Measurements from ENCODE around the gene ELK3.

ELK3 gene

DNA sequence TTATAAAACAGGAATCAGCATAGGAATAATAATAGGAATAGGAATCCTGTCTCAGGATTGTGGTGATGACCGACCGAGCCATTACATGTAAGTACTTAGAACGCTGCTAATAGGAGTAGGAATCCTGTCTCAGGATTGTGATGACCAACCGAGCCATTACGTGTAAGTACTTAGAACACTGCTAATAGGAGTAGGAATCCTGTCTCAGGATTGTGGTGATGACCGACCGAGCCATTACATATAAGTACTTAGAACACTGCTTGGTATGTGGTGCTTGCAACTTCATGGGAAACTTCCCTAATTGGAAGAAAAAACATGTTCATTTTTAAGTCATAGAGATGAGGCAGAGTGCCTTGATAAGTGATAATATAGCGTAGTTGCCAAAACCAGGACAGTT lies 30.0 kb downstream of the ELK3 start:
- no peaks in the 10 kb centered on the region for H3K4me1 ChIP-seq (ENCODE audit: insufficient read depth, low read length, poor library complexity, severe bottlenecking)
- no peaks in the 10 kb centered on the region for H3K9me2 ChIP-seq (replicated peaks; ENCODE audit: low read depth, low read length)
- TF ChIP-seq, protein P1, sequence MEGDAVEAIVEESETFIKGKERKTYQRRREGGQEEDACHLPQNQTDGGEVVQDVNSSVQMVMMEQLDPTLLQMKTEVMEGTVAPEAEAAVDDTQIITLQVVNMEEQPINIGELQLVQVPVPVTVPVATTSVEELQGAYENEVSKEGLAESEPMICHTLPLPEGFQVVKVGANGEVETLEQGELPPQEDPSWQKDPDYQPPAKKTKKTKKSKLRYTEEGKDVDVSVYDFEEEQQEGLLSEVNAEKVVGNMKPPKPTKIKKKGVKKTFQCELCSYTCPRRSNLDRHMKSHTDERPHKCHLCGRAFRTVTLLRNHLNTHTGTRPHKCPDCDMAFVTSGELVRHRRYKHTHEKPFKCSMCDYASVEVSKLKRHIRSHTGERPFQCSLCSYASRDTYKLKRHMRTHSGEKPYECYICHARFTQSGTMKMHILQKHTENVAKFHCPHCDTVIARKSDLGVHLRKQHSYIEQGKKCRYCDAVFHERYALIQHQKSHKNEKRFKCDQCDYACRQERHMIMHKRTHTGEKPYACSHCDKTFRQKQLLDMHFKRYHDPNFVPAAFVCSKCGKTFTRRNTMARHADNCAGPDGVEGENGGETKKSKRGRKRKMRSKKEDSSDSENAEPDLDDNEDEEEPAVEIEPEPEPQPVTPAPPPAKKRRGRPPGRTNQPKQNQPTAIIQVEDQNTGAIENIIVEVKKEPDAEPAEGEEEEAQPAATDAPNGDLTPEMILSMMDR (conservative IDR thresholded peaks at IDR 0.05; ENCODE audit: low read length), result no peak
- TF ChIP-seq EZH2phosphoT487 (IDR thresholded peaks at IDR 0.05; ENCODE audit: borderline replicate concordance), result no peak
- H2AFZ ChIP-seq (ENCODE audit: low read length), result no peak overlapping the region
- peaks cover 2% of the 10 kb centered on the region; the same call in 1 of the 2 replicates for H3K9me3 ChIP-seq (ENCODE audit: insufficient read depth, low read depth, low read length)
- no peaks in the 10 kb centered on the region for H3K27me3 ChIP-seq (ENCODE audit: insufficient read depth, low read length, poor library complexity, severe bottlenecking)
- no peak overlapping the region for H3K9ac ChIP-seq (ENCODE audit: low read depth, low read length, poor library complexity, severe bottlenecking)
- no peaks in the 10 kb centered on the region for H3F3A ChIP-seq (ENCODE audit: low read depth)
- H3K4me2 ChIP-seq (ENCODE audit: low read depth, low read length, poor library complexity, severe bottlenecking), result no peak overlapping the region
- peaks cover 53% of the 10 kb centered on the region for H3K79me2 ChIP-seq (ENCODE audit: insufficient read depth, low read length)
- no peak overlapping the region for H3K4me3 ChIP-seq (ENCODE audit: low read length, poor library complexity, severe bottlenecking)
- H3K36me3 ChIP-seq (ENCODE audit: insufficient read depth, low read length), result peaks cover 64% of the 10 kb centered on the region; the same call in 1 of the 2 replicates
- peaks cover 19% of the 10 kb centered on the region for H4K20me1 ChIP-seq (ENCODE audit: insufficient read depth, low read length, poor library complexity, severe bottlenecking)

DNA sequence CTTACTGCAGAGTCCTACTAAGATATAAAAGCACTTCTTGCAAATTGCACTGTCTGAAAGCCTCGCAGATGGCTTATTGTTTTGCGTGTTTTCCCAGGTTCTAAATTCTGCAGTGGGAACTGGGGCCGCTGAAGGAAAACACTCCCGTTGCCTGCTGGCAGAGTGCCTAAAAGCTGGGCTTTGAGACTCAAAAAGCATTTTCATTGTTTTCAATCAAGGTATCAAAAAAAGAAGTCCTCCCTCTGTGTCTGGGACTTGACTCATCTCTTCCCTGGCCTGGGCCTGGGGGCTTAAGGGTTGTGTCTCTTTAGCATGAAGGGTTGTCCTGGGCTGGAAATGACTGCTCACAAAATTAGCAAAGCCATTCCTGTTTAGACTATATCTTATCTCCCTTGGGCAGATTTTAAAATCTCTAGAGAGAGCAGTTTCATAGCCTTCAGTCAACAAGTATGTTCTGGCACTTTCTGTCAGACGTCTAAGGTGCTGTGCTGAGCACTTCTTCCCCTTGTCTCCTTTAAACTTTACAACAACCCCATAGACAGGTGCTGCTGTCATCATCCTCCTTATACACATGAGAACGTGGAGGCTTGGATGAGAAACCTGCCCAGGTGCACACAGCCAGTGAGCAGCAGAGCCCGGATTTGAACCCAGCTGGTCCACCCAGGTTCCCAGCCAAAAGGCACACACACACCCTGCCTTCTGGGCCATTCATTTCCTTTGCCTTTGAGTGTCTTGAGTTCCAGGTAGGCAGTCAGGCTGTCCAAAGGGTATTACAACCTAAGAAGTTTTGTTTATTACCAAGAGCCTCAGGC lies 31.1 kb downstream of the ELK3 start:
- TF ChIP-seq, protein P1 (conservative IDR thresholded peaks at IDR 0.05; ENCODE audit: low read length), result no peak
- no peak for TF ChIP-seq EZH2phosphoT487 (IDR thresholded peaks at IDR 0.05; ENCODE audit: borderline replicate concordance)
- Histone ChIP-seq H3K9ac (ENCODE audit: low read depth, low read length, poor library complexity, severe bottlenecking) (no peak overlapping the region), H3K4me2 (ENCODE audit: low read depth, low read length, poor library complexity, severe bottlenecking) (no peak overlapping the region), H3K36me3 (ENCODE audit: insufficient read depth, low read length) (peaks cover 71% of the 10 kb centered on the region; the same call in 1 of the 2 replicates), H3K27me3 (ENCODE audit: insufficient read depth, low read length, poor library complexity, severe bottlenecking) (no peaks in the 10 kb centered on the region), H3K4me1 (ENCODE audit: insufficient read depth, low read length, poor library complexity, severe bottlenecking) (no peaks in the 10 kb centered on the region), H3F3A (ENCODE audit: low read depth) (no peaks in the 10 kb centered on the region), H4K20me1 (ENCODE audit: insufficient read depth, low read length, poor library complexity, severe bottlenecking) (peaks cover 20% of the 10 kb centered on the region), H3K9me3 (ENCODE audit: insufficient read depth, low read depth, low read length) (peaks cover 2% of the 10 kb centered on the region; the same call in 1 of the 2 replicates), H3K79me2 (ENCODE audit: insufficient read depth, low read length) (peaks cover 44% of the 10 kb centered on the region), H3K9me2 (replicated peaks; ENCODE audit: low read depth, low read length) (no peaks in the 10 kb centered on the region), H3K4me3 (ENCODE audit: low read length, poor library complexity, severe bottlenecking) (no peak overlapping the region), H2AFZ (ENCODE audit: low read length) (no peak overlapping the region)

DNA sequence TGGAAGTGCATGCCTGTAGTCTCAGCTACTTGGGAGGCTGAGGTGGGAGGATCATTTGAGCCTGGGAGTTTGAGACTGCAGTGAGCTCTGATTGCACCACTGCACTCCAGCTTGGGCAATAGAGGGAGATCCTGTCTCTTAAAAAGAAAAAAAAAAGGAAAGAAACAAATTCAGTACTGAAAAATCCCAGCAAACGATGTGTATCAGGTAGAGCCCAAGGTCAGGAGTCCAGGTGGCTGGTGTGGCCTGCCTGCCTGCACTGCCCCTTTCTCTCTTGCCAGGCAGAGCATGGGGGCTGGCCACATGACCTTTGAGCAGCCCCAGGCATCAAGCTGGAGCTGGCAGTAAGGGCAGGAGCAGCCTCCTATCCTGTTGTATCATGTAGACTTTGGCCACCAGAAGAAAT lies 31.8 kb downstream of the ELK3 start:
- Histone ChIP-seq H3K4me3 (ENCODE audit: low read length, poor library complexity, severe bottlenecking) (no peak overlapping the region), H4K20me1 (ENCODE audit: insufficient read depth, low read length, poor library complexity, severe bottlenecking) (peaks cover 18% of the 10 kb centered on the region), H3K9ac (ENCODE audit: low read depth, low read length, poor library complexity, severe bottlenecking) (no peak overlapping the region), H3K4me1 (ENCODE audit: insufficient read depth, low read length, poor library complexity, severe bottlenecking) (no peaks in the 10 kb centered on the region), H3K4me2 (ENCODE audit: low read depth, low read length, poor library complexity, severe bottlenecking) (no peak overlapping the region), H3F3A (ENCODE audit: low read depth) (no peaks in the 10 kb centered on the region), H3K79me2 (ENCODE audit: insufficient read depth, low read length) (peaks cover 42% of the 10 kb centered on the region), H3K27me3 (ENCODE audit: insufficient read depth, low read length, poor library complexity, severe bottlenecking) (no peaks in the 10 kb centered on the region), H2AFZ (ENCODE audit: low read length) (no peak overlapping the region), H3K9me3 (ENCODE audit: insufficient read depth, low read depth, low read length) (peaks cover 2% of the 10 kb centered on the region; the same call in 1 of the 2 replicates), H3K9me2 (replicated peaks; ENCODE audit: low read depth, low read length) (no peaks in the 10 kb centered on the region), H3K36me3 (ENCODE audit: insufficient read depth, low read length) (peaks cover 72% of the 10 kb centered on the region; the same call in 1 of the 2 replicates)
- TF ChIP-seq, protein P1 (conservative IDR thresholded peaks at IDR 0.05; ENCODE audit: low read length), result no peak
- TF ChIP-seq EZH2phosphoT487 (IDR thresholded peaks at IDR 0.05; ENCODE audit: borderline replicate concordance), result no peak

All from Loucy (cell line).